GM19468 (cell line): ENCODE data around the gene NEDD4.
"Not testable (repeated sequence)": the region's sequence is repeated elsewhere in the genome, so short reads cannot be mapped to it uniquely, and the experiment has no call there.

Experiments used
- ATAC-seq: cut with Tn5 transposase; IDR thresholded peaks from one replicate; pipeline ENCODE4 v1.9.1; 2021; ENCODE audit warnings: mild to moderate bottlenecking, moderate library complexity, moderate number of reproducible peaks; ENCODE audit not compliant: unreplicated experiment; ENCODE audit errors: extremely low read depth

NEDD4 gene

GRCh38 chr15:55993111-55993803 lies at the start of gene NEDD4:
NEDD4 (minus strand) TSS chr15:55993612; CDS start chr15:55993555, 57 bp downstream.
- peak; percentile 81 for ATAC-seq

- ATAC-seq = no peak
Measured at GRCh38 chr15:56042498-56042897, 49.1 kb upstream of the NEDD4 start.

- no peak for ATAC-seq
Measured at GRCh38 chr15:56042031-56042430, 48.6 kb upstream of the NEDD4 start.

GRCh38 chr15:56040081-56041035 lies 46.9 kb upstream of the NEDD4 start:
- no peak for ATAC-seq

GRCh38 chr15:56038707-56039106 lies 45.3 kb upstream of the NEDD4 start:
- no peak for ATAC-seq

GRCh38 chr15:56038015-56038414 lies 44.6 kb upstream of the NEDD4 start:
- no peak for ATAC-seq

GRCh38 chr15:56036546-56037067 lies 43.2 kb upstream of the NEDD4 start:
- ATAC-seq = no peak

GRCh38 chr15:56035166-56035565 lies 41.8 kb upstream of the NEDD4 start:
- ATAC-seq = no peak

GRCh38 chr15:56034514-56034913 lies 41.1 kb upstream of the NEDD4 start:
- ATAC-seq = no peak

- ATAC-seq = no peak
Measured at GRCh38 chr15:56032373-56032772, 39.0 kb upstream of the NEDD4 start.

- ATAC-seq = no peak
Measured at GRCh38 chr15:56031836-56032235, 38.4 kb upstream of the NEDD4 start.

GRCh38 chr15:56031402-56031801 lies 38.0 kb upstream of the NEDD4 start:
- ATAC-seq = no peak

- no peak for ATAC-seq
Measured at GRCh38 chr15:56028430-56028829, 35.0 kb upstream of the NEDD4 start.

- ATAC-seq = not testable (repeated sequence)
Measured at GRCh38 chr15:56023160-56023559, 29.7 kb upstream of the NEDD4 start.

- no peak for ATAC-seq
Measured at GRCh38 chr15:56019819-56020486, 26.5 kb upstream of the NEDD4 start.

GRCh38 chr15:56019060-56019793 lies 25.8 kb upstream of the NEDD4 start:
- ATAC-seq = no peak

- no peak for ATAC-seq
Measured at GRCh38 chr15:56017920-56018319, 24.5 kb upstream of the NEDD4 start.

GRCh38 chr15:56017511-56017910 lies 24.1 kb upstream of the NEDD4 start:
- ATAC-seq = no peak

GRCh38 chr15:56016281-56016680 lies 22.9 kb upstream of the NEDD4 start:
- ATAC-seq = no peak

GRCh38 chr15:56014677-56015076 lies 21.3 kb upstream of the NEDD4 start:
- ATAC-seq = no peak
